GM19025 (cell line): ENCODE results near the gene MAGI3.

Experiments used
- ATAC-seq: cut with Tn5 transposase; IDR thresholded peaks from one replicate; pipeline ENCODE4 v1.9.1; 2021; ENCODE audit warnings: mild to moderate bottlenecking, low read depth, moderate library complexity; ENCODE audit not compliant: unreplicated experiment

Gene MAGI3

DNA sequence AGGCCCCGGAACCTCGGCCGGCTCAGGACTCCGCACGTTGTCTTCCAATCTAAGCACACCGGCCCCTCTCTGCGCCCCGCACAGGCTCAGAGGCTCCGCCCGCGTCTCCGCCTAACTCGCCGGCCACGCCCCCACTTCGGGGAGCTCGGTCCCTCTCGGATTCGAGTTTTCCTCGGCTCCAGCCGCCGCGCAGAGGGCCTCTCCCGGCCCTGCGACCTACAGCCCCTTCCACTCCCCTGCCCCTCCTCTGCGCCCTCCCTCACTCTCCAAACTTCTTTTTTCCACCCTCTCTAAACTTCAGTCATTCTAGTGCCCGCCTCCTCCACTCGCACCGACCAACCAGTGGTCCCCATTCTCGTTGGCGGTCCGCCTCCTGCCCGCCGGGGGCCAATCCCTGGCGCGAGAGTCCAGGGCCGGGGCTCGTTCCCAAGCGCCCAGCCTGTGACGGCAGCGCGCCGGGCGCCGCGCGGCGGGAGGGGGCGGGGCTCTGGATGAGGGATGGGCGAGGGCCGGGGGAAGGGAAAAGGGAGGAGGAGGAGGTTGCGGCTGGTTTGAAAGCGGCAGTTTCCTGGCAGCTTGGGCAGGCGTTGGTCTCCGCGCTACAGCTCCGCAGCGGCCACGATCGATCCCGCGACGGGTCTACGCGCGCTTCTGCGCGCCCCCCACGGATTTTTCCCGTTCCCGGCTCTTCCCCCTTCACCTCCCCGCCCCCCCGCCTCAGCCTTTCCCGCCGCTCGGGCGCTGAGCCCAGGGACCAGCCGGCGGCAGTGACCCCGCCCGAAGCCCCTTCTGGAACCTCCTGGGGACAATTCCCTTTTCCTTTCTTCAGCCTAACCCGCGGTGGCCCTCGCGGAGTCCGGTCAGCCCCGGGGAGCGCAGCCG is at the start of gene MAGI3:
TSS of gene MAGI3 (plus strand) at position 563 of the 882 bp plus-strand sequence. CDS start 519 bp downstream, outside the sequence.
- ATAC-seq, result peak; percentile 99

DNA sequence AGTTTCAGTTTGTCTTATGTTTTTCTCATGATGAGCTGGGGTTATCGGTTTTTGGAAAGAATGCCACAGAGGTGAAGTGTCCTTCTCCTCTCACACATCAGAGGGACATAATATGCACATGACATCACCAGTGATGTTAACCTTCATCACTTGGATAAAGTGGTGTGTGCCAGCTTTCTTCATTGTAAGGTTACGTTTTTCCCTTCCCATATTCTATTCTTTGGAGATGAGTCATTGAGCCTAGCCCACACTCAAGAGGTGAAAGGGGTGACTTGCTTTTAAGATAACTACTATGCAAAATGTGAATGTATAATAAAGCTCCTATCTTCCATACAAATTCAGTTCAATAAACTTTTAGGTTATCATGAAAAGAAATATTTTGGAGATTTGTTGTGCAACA is 36.7 kb upstream of the MAGI3 start:
- ATAC-seq, result no peak

DNA sequence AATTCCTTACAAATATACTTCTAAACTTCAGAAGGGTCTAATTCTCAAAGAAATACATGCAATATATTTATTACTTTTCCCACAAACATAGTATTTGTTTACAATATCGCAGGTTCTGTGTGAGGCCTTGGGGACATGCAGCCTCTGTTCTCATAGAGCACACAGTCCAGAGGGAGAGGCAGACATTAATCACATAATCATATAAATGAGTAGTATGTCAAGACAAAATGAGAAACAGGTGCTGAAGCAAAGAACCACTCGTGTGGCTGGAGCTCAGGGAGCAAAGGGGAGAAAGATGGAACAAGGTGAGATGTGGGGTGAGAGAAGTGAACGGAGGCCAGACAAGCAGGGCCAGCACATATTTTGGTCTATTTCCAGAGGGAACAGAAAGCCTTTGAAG is 26.4 kb upstream of the MAGI3 start:
- ATAC-seq, result no peak

DNA sequence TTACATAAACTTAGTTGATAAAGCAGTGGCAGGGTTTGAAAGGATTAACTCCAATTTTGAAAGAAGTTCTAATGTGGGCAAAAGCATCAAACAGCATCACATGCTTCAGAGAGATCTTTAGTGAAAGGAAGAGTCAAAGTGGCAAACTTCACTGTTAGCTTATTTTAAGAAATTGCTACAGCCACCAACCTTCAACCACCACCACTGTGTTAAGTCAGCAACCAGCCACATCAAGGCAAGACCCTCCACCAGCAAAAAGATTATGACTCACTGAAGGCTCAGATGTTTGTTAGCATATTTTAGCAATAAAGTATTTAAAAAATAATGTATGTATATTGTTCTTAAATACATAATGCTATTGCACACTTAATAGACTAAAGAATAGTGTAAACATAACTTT is 21.3 kb upstream of the MAGI3 start:
- ATAC-seq, result no peak

DNA sequence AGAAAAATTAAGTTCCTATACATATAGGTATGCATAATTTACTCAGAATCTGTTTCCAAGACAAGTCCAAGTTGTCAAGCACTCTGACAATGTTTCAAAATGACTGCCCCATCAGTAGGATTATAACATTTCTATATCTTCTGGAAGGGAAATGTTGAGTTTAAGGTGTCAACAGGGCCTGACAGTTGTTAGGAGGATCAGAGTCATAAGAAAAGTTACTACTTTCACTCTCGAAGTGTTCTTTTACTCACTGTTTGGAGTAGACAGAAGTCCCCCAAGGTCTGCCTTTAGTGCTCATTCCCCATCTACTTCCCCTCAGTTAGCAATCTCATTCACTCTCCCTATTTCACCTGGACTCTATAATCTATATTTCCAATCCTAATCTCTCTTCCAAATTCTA is 20.6 kb upstream of the MAGI3 start:
- ATAC-seq, result no peak

DNA sequence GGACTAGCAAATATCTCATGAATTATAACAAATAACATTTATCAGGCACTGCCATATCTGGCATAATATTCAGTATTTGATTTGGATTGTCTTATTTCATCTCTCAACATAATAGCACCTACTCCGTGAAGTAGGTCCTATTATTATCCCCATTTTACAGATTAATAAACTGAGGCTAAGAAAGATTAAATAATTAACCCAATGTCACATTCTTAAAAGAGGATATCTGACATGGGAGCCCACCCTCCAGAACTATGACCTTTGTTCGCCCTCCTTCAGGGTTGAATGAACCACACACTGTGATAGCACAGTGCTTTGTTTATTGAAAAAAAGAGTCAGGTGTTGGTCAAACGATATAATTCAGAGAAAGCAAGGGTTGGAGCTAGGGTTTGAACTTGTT is 19.4 kb upstream of the MAGI3 start:
- ATAC-seq, result no peak

DNA sequence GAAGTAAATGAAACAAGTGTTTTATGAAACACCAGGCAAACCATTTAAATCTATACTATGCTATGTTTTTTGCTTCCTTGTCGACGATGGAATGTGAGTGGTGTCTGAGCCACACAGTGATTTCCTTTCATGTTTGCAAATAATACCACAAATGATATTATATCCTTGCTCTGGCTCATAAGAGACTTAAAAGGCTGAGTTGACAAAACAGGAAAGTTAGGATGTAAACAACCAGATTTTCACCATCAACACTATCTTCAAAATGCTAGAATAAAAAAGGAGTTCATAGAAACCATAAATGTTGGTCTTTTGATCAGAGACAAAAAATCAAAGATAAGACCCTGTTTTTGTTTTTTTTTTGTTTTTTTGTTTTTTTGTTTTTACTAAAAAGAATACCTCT is 17.8 kb upstream of the MAGI3 start:
- no peak for ATAC-seq

DNA sequence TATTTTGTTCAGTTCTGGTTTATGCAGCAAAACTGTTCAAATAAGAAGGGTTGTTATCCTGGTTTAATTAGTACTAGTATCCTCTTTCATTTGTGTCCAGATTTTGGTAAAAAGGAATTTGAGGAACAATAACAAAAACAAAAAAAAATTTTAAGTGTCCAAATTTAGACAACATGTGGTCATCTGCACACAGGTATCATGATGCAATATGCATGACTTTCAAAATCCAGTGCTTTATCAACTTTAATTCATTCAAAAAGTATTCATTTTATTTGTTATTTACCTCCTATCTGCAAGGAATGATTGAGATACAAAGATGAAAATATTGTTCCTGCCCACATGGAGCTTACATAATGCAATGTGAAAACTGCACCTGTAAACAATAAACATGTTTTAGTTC is 16.7 kb upstream of the MAGI3 start:
- ATAC-seq, result no peak

DNA sequence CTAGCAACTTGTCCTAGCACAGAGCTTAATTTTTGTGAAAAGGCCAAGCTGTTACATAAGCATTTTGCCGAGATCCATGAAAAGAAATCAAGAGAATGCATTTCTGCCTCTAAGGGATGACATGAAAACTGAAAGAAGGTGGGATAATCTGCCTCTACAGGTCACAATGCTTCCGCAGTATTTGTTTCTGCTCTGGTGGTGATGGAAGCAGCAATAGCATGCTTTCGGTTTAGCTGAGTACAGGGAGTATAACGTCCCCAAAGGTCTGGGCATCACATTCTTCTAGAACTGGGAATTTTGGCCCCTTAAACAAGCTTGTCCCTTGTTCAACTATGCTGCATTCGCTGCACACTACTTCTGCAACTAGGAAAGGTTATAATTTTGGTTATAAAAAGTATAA is 14.4 kb upstream of the MAGI3 start:
- no peak for ATAC-seq

DNA sequence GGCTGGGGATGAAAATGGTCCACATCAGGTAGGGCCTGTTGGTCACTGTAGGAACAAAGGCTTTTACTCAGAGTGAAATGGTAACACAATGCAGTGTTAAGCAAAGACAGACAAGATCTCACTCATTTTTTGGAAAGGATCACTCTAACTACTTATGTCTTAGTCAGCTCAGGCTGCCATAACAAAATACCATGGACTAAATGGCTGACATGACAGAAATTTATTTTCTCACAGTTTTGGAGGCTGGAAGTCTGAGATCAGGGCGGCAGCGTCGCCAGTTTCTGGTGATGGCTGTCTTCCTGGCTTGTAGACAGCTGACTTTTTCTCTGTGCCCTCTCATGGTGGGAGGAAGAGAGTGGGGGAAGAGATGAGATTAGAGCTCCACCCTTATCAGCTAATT is 10.2 kb upstream of the MAGI3 start:
- ATAC-seq, result no peak

DNA sequence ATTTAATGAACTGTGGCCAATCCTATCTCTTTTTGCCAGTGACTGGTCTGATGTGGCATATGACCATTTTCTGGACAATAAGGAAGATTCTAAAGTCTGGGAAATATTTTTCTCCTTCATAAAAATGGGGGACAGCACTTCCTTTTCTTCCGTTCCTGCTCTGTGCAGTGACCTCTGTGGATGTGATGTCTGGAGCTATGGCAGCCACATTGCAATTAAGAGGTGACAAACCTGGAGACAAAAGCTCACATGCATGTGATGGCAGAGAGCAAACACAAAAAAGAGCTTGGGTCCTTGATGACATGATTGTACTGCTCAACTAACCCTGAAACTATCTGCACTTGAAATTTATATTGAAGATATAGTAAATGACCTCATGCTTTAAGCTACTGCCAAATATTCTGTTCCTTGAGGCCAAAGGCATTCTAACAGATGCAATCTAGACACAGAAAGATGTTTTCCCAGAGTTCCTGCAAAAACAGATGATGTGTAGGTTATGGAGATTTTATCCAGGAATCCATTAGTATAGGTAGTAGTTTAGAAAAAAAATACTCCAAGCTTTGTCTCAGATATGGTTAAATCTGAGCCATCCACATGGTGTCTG is 2.2 kb upstream of the MAGI3 start:
- no peak for ATAC-seq

DNA sequence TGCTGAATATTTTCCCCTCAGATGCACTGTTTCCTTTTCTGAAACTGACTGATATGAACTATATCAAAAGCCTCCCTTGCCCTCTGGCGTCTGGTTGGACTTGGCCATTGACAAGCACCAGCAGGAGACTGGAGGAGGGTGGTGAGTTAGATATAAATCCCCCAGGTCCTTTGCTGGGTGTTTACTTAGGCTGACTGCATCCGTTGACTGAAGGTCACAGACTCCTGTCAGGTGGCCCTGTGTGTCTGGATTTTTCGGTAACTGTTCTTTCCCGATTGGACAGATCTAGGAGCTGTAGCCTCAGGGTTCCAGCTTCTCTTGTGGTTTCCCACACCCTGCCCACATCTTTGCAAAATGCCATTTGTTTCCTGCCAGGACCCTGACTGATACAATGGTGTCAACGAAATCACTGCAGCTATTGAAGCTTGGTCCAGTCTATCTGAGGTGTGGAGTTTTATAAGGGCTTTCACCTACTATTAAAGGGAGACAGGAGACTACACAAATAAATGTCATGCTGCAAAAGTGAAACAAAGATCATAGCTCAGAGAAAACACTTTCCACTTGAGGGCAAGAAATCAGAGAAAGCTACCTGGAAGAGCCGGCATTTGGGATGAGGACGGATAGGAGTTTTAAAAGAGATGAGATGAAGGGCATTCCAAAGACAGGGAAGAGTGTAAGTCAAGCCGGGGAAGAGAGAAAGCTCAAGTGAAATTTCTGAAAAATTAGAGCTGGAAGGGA is 1.5 kb upstream of the MAGI3 start:
- no peak for ATAC-seq

DNA sequence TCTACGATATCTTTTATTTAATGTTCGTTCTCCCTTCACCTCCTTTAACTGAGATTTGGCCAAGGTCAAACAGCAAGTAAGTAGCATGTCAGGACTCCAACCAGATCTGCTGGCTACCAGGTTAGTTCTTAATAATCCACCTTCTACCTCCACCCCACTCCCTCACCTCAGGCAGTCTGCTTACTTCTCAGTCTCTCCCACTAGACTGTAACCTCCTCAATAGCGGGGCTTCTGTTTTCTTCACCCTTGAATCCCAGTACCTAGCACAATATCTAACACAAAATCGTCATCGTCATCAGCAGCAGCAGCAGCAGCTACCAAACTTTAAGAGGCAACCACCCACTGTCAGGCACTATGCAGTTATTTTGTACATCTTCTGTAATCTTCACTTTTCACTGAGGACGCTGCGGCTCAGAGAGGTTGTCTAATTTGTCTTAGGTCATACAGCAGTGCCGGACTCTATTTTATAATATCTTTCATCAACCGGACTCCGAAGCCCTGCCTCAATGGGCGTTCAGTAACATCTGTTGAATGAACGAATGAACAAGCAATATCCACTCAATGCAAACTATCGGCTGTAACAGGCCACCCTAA is 859 bp upstream of the MAGI3 start:
- no peak for ATAC-seq

DNA sequence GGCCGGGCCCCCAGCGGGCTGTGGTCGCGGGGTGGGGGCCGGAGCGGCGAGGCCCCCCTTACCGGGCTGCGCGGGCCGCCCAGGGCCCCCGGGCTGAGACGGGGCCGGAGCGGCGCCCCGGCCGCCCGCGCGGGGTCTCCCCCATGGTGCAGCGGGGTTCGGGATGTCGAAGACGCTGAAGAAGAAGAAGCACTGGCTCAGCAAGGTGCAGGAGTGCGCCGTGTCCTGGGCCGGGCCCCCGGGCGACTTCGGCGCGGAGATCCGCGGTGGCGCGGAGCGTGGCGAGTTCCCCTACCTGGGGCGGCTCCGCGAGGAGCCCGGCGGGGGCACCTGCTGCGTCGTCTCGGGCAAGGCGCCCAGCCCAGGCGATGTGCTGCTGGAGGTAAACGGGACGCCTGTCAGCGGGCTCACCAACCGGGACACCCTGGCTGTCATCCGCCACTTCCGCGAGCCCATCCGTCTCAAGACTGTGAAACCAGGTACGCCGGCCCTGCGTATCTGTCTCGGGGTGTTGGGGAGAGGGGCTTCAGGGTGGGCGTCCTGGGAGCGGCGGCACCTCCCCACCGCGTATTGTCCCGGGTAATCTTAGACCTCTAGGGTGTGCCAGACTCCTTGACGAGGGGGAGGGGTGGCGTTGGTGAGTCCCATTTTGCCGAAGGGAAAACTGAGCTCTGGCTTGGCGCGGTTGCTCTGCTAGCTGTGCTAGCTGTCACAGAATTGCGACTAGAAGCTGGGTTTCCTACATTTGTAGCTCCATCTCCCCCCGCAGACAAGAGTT is 745 bp downstream of the MAGI3 start:
- ATAC-seq, result no peak

DNA sequence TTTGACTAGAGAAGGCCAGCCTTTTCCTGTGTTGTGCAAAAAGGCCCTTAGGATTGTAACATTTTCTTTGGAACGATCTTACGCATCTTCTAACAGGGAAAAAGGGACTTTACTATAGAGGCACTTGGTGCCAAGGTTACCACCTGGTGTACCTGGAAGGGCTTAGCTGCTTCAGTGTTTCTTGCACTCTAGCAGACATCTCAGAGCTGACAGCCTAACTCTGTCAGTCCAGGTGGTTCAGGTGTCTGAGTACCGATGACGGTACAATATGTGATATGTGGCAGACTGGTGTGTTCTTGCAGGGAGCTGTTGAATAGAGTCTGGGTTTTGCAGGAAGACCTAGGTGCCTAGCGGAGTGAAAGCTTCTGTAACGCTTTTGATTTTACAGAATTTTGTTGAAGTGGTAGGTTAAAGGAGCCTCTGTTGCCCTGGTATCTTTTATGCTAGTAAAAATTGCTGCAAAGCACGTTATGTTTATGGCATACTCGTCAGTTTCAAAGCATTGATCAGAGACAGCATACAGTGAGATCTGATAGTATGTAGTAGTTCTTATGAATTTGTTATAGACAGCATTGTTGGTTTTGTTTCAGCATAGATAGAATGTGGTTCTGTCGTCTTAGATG is 1.4 kb downstream of the MAGI3 start:
- ATAC-seq, result no peak

DNA sequence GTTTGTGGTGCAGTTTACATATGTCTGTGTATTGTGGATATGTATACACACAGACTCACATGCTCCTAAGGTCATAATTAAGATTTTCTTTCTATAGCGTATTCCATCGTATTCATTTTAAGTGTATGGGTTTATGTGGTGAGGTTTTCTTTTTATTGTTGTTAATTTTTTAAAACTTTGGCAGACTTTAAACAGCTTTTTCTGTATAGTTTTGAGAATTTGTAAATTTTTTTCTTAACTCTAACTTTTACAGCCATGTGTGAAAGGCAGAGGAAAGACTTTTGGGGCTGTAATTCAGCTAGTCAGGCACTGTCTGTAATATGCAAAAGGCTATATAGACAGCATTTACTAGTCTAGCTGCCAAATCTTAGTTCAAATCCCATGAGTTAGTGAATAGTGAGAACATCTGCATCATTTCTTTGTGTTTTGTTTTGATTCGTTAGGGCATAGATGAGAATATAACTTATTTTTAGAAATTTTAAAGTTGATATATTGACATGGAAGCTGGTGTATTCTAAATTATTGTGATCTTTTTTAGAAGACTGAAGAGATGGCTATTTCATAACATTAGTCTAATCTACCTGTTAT is 2.3 kb downstream of the MAGI3 start:
- no peak for ATAC-seq

DNA sequence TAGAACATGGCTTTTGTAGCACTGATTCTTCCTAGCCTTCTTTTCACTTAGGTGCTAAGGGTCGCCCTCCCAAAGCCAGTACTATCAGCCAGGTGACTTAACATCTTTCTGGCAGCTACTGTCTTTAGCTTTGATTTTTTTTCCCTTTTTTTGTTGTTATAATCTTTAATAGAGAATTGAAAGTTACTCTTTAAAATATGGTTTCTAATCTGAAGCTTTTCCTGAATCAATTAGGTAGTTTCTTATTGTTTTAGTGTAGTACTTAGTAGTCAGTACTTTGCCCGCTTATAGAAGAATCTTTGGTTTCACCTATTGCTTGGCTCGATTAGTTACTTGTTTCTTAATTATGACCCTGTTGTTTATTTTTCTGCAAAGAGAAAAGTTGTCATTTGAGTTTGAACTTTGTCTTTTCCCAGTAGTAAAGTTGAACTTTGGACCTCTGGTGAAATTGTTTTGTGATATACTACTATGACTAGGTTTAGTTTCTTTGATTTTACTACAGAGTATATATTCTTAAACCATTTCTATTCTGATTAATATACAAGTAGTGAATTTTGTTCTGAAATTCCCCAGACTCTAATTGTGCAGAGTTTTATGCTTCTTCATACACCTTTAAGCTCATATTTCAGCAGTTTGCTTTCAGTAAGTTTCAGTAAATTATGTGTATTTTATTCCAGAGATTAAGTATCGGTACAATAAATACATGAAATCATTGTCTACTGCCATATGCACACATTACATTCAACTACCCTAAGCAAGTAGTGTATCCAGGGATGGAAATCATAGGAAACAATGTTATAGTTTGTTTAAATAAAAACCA is 3.9 kb downstream of the MAGI3 start:
- no peak for ATAC-seq

DNA sequence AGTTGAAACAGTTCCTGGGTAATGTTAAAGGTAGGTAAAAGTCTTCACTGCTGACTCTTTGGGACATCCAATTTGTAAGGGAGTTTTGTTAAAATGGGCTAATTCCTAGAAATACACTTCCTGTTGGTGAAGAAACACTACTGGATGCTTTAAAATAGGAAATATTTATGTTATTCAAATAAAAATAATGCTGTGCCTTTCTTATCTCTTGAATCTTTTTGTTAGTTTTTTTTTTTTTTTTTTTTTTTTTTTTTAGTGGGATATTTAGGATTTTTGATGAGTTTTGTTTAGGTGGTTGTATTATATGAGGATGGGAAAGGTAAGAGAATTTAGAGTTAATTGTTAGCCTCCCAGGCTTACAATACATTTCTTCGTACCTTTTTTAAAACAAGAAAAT is 4.5 kb downstream of the MAGI3 start:
- no peak for ATAC-seq

DNA sequence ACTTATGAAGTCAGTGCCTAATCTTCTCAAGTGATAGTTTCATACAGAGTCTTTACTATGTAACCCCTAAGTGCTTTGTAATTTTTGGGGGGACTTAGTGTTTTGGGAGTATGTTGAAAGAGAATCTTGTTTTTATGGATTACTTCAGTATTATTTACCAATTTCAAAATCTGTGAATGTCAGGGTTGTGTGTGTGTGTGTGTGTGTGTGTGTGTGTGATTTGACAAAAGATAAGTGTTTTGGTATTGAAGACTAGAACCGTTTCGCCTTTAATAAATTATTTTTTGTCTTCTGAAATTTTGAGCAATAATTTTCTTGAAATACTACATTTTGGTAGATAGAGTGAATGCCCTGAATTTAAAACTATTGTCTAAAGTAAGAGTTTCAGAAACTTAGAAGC is 5.8 kb downstream of the MAGI3 start:
- ATAC-seq, result no peak
